HCT116 (cell line): ENCODE data around the gene MICU2.

Experiments
- CBX3 ChIP-seq: IDR thresholded peaks from 2 replicates; pipeline ENCODE4 v1.6.1; 2012; ENCODE audit warnings: low read depth
- CTCF ChIP-seq, 3 experiments: fragments of 200-600 bp in 1 of 3; sonication (generic) in 1 of 3; IDR thresholded peaks in 2 of 3; conservative IDR thresholded peaks in 1 of 3; 2 replicates each; pipeline ENCODE4 v1.5.1; 2012 to 2017; ENCODE audit warnings: low read depth in 2 of 3, low read length in 2 of 3, antibody characterized with exemption in 1 of 3, borderline replicate concordance in 1 of 3, control low read depth in 1 of 3, mild to moderate bottlenecking in 1 of 3, mixed read lengths in 1 of 3, mixed run types in 1 of 3, moderate library complexity in 1 of 3; ENCODE audit not compliant: insufficient read depth in 1 of 3
- EGR1 ChIP-seq: IDR thresholded peaks from 2 replicates; pipeline ENCODE4 v1.6.1; 2012; ENCODE audit warnings: low read depth
- EZH2 ChIP-seq: fragments of 200-600 bp; sonication (generic); IDR thresholded peaks from 2 replicates; pipeline ENCODE4 v1.6.1; 2017; ENCODE audit warnings: antibody characterized with exemption, mixed run types
- JUND ChIP-seq: IDR thresholded peaks from 2 replicates; pipeline ENCODE4 v1.6.1; 2012
- POLR2A ChIP-seq: IDR thresholded peaks from 2 replicates; pipeline ENCODE4 v1.7.0; 2011; ENCODE audit warnings: borderline replicate concordance; ENCODE audit not compliant: insufficient read depth, insufficient read length; ENCODE audit errors: extremely low read depth
- RAD21 ChIP-seq: IDR thresholded peaks from 2 replicates; pipeline ENCODE4 v1.6.1; 2012; ENCODE audit warnings: low read depth, mild to moderate bottlenecking
- YY1 ChIP-seq: IDR thresholded peaks from 2 replicates; pipeline ENCODE4 v1.6.1; 2011; ENCODE audit warnings: low read length, low read depth, moderate library complexity, mild to moderate bottlenecking; ENCODE audit not compliant: insufficient replicate concordance; ENCODE audit errors: extremely low read depth
- ZBTB33 ChIP-seq: IDR thresholded peaks from 2 replicates; pipeline ENCODE4 v1.6.1; 2011; ENCODE audit warnings: mild to moderate bottlenecking, low read length, moderate library complexity; ENCODE audit not compliant: insufficient replicate concordance; ENCODE audit errors: extremely low read depth
- TF ChIP-seq, protein P1 (sequence below): IDR thresholded peaks from 2 replicates; pipeline ENCODE4 v1.6.1; 2012

DNA sequence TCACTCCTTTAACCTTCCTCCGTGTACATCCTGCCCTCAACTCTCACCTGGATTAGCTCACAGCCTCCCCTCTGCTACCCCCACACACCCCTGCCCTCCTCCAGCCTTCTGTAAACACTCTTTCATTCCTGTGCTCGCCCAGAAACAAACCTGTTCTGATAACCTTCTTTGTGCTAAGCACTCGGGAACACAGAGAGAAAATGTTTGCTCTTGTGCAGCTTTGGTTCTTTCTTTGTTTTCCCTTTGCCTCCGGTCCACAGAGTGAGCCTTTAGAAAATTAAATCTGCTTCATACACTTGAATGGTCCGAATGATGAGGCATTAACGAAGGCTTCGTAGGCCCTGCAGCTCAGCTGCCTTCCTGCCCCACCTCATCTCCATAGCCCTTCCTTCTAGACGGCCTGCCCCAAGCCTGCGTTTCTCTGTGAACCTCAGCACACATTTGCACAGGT lies 138.2 kb downstream of the MICU2 start:
- no peak for TF ChIP-seq CTCF (IDR thresholded peaks at IDR 0.05 in 2 of 3, conservative IDR thresholded peaks at IDR 0.05 in 1 of 3; ENCODE audit: borderline replicate concordance in 1 of 3, insufficient read depth in 1 of 3, low read depth in 2 of 3, low read length in 2 of 3)
- TF ChIP-seq POLR2A = no peak
- TF ChIP-seq EGR1 = no peak
- TF ChIP-seq ZBTB33 = no peak
- TF ChIP-seq YY1 = no peak
- no peak for TF ChIP-seq RAD21
- no peak for TF ChIP-seq EZH2
- TF ChIP-seq CBX3 = no peak
- TF ChIP-seq, protein P1, sequence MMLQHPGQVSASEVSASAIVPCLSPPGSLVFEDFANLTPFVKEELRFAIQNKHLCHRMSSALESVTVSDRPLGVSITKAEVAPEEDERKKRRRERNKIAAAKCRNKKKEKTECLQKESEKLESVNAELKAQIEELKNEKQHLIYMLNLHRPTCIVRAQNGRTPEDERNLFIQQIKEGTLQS = no peak
- TF ChIP-seq JUND = no peak
